Endothelial cell of coronary artery (primary cell): ENCODE results near the gene DHRS4. TPM values are rescaled to one million over a fixed set of nuclear protein-coding genes. Genes with fewer than 3 reads are reported as not detected.

ENCODE experiments used
- total RNA-seq: library from RNA; depleted of rRNA; stranded (reverse); fragments of >200 nt; gene quantifications from 2 replicates; pipeline ENCODE4 v1.2.3, GENCODE V29; 2014

Gene DHRS4
- total RNA-seq, result 53.7 and 58.5 TPM in 2 replicates

GRCh38 chr14:23953464-23954278, at the start of gene DHRS4:
DHRS4 (plus strand) TSS chr14:23953770; CDS start chr14:23953789, 19 bp downstream.

GRCh38 chr14:23988607-23989363, 35.2 kb downstream of the DHRS4 start, which contains the start of gene DHRS4L2:
DHRS4L2 (plus strand) TSS chr14:23988929; CDS start chr14:23988948, 19 bp downstream.

Other genes starting within 250 kb of the DHRS4 start
- gene DHRS4L2, start 35.2 kb downstream of the DHRS4 start, total RNA-seq, result 11.9 and 13.7 TPM in 2 replicates
- gene CARMIL3, start 98.2 kb downstream of the DHRS4 start, total RNA-seq, result 0.09 TPM in 1 of 2 replicates, not detected in the other
- gene CPNE6, start 117.8 kb downstream of the DHRS4 start, total RNA-seq, result not detected in 2 replicates
- 5.1 and 17.4 TPM in 2 replicates for gene PCK2, start 140.5 kb downstream of the DHRS4 start, total RNA-seq
- 42.3 and 47.3 TPM in 2 replicates for gene DCAF11, start 161.0 kb downstream of the DHRS4 start, total RNA-seq
- gene NRL, start 161.2 kb downstream of the DHRS4 start, total RNA-seq, result 0.19 and 0.45 TPM in 2 replicates
- gene FITM1, start 176.9 kb downstream of the DHRS4 start, total RNA-seq, result 0.19 and 0.27 TPM in 2 replicates
- gene PSME1, start 182.4 kb downstream of the DHRS4 start, total RNA-seq, result 78.5 and 103 TPM in 2 replicates
- gene EMC9, start 187.8 kb downstream of the DHRS4 start, total RNA-seq, result 23.2 and 23.7 TPM in 2 replicates
- 101 and 105 TPM in 2 replicates for gene PSME2, start 192.8 kb downstream of the DHRS4 start, total RNA-seq
- gene RNF31, start 193.7 kb downstream of the DHRS4 start, total RNA-seq, result 28.9 and 29.3 TPM in 2 replicates
- gene IRF9, start 207.5 kb downstream of the DHRS4 start, total RNA-seq, result 39.4 and 47.7 TPM in 2 replicates
- gene REC8, start 218.3 kb downstream of the DHRS4 start, total RNA-seq, result 1.3 and 4.2 TPM in 2 replicates
- 41.1 and 49.6 TPM in 2 replicates for gene IPO4, start 235.0 kb downstream of the DHRS4 start, total RNA-seq
- 38.6 and 53.6 TPM in 2 replicates for gene TM9SF1, start 241.7 kb downstream of the DHRS4 start, total RNA-seq